ENCODE measurements around the gene KIAA1671. TPM values are rescaled to one million over a fixed set of nuclear protein-coding genes. Genes with fewer than 3 reads are reported as not detected.

The KIAA1671 gene
- polyA plus RNA-seq, 1 donor (not counting 4 experiments of a cell fraction or from before 2014, with no cell fraction given): 17.4 TPM

DNA sequence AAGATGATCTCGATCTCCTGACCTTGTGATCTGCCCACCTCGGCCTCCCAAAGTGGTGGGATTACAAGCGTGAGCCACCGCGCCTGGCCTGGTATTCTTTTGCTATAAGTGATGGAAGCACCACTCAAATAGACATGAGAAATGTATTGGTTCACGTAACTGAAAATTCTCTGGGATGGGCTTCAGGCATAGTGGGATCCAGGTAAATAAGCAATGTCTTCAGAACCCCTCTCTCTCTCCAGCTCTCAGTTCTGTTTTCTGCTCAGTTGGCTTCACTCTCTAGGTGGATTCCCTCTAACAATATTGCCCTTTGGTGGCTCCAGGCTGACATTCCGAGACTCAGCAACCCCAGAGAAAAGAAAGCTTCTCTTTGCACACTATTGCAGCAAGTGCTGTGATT is 5.1 kb upstream of the KIAA1671 start:
- no peak for TF ChIP-seq EZH2 (IDR thresholded peaks at IDR 0.05; ENCODE audit: low read length)
- TF ChIP-seq, protein P1, sequence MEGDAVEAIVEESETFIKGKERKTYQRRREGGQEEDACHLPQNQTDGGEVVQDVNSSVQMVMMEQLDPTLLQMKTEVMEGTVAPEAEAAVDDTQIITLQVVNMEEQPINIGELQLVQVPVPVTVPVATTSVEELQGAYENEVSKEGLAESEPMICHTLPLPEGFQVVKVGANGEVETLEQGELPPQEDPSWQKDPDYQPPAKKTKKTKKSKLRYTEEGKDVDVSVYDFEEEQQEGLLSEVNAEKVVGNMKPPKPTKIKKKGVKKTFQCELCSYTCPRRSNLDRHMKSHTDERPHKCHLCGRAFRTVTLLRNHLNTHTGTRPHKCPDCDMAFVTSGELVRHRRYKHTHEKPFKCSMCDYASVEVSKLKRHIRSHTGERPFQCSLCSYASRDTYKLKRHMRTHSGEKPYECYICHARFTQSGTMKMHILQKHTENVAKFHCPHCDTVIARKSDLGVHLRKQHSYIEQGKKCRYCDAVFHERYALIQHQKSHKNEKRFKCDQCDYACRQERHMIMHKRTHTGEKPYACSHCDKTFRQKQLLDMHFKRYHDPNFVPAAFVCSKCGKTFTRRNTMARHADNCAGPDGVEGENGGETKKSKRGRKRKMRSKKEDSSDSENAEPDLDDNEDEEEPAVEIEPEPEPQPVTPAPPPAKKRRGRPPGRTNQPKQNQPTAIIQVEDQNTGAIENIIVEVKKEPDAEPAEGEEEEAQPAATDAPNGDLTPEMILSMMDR (optimal IDR thresholded peaks at IDR 0.05 in 1 of 3, IDR thresholded peaks at IDR 0.05 in 1 of 3, conservative IDR thresholded peaks at IDR 0.05 in 1 of 3; ENCODE audit: extremely low read depth in 1 of 3, insufficient read depth in 2 of 3, low read length in 3 of 3): no peak
- Histone ChIP-seq H3K9me3 (ENCODE audit: control insufficient read depth, low read depth, low read length) (no peaks in the 10 kb centered on the region), H2AFZ (ENCODE audit: control insufficient read depth, low read length) (no peak overlapping the region), H3K4me1 (ENCODE audit: control insufficient read depth, extremely low read depth, insufficient read depth, low read length) (peaks cover 19% of the 10 kb centered on the region), H3K9ac (ENCODE audit: control insufficient read depth, extremely low read depth, insufficient read depth, low read length) (no peak overlapping the region), H3K4me3 (ENCODE audit: control insufficient read depth in 2 of 3, extremely low read depth in 1 of 3, insufficient read depth in 2 of 3, low read depth in 1 of 3, low read length in 3 of 3) (no peak overlapping the region), H3K4me2 (ENCODE audit: control insufficient read depth, extremely low read depth, insufficient read depth, low read depth, low read length) (no peak overlapping the region), H3K79me2 (ENCODE audit: control insufficient read depth, insufficient read depth, low read length) (no peaks in the 10 kb centered on the region), H3K36me3 (ENCODE audit: control insufficient read depth in 2 of 2, extremely low read depth in 1 of 2, insufficient read depth in 2 of 2, low read length in 2 of 2) (no peaks in the 10 kb centered on the region), H4K20me1 (ENCODE audit: control insufficient read depth, extremely low read depth, insufficient read depth, low read length) (peaks cover 2% of the 10 kb centered on the region), H3K9me1 (ENCODE audit: control insufficient read depth, extremely low read depth, insufficient read depth, low read length) (no peaks in the 10 kb centered on the region), H3K27me3 (ENCODE audit: control insufficient read depth, extremely low read depth, insufficient read depth, low read length) (no peaks in the 10 kb centered on the region), H3K27ac (ENCODE audit: control insufficient read depth, insufficient read depth, low read length) (no peak overlapping the region)
- no peak for DNase-seq (ENCODE audit: low read depth, low spot score)
- dilution Hi-C loops (cut with MboI; ENCODE audit: extremely low pct_ligation_motif_present, low sequenced_read_pairs): no loop called here
- no peak for FAIRE-seq

DNA sequence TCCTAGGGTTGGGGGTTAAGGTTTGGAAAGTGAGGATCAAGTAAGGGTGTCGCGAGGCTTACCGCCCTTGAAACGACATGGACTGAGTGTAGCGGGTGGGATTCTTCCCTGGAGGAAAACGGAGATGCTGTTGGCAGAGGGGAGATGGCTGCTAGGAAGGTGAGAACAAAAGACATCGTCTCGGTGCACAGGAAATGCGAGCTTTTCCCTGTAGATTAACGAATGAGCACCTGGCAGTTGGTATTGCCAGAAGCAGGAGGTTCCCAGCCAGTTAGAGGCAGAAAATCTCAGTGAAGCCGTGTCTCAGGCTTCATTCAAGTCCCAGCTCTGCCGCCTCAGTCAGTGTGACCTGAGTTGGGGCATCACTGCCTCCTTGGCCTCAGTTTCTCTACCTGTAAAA is 4.6 kb upstream of the KIAA1671 start:
- TF ChIP-seq EZH2 (IDR thresholded peaks at IDR 0.05; ENCODE audit: low read length): no peak
- TF ChIP-seq, protein P1 (optimal IDR thresholded peaks at IDR 0.05 in 1 of 3, IDR thresholded peaks at IDR 0.05 in 1 of 3, conservative IDR thresholded peaks at IDR 0.05 in 1 of 3; ENCODE audit: extremely low read depth in 1 of 3, insufficient read depth in 2 of 3, low read length in 3 of 3): no peak
- no peak overlapping the region for H3K4me3 ChIP-seq (ENCODE audit: control insufficient read depth in 2 of 3, extremely low read depth in 1 of 3, insufficient read depth in 2 of 3, low read depth in 1 of 3, low read length in 3 of 3)
- DNase-seq (ENCODE audit: low read depth, low spot score) (no peak), FAIRE-seq (peak; percentile 32)
- H3K79me2 ChIP-seq (ENCODE audit: control insufficient read depth, insufficient read depth, low read length): peaks cover under 1% of the 10 kb centered on the region
- peaks cover 19% of the 10 kb centered on the region for H3K4me1 ChIP-seq (ENCODE audit: control insufficient read depth, extremely low read depth, insufficient read depth, low read length)
- peaks cover 2% of the 10 kb centered on the region for H4K20me1 ChIP-seq (ENCODE audit: control insufficient read depth, extremely low read depth, insufficient read depth, low read length)
- no peak overlapping the region for H3K4me2 ChIP-seq (ENCODE audit: control insufficient read depth, extremely low read depth, insufficient read depth, low read depth, low read length)
- no peak overlapping the region for H3K9ac ChIP-seq (ENCODE audit: control insufficient read depth, extremely low read depth, insufficient read depth, low read length)
- dilution Hi-C loops (cut with MboI; ENCODE audit: extremely low pct_ligation_motif_present, low sequenced_read_pairs): no loop called here
- no peaks in the 10 kb centered on the region for H3K9me3 ChIP-seq (ENCODE audit: control insufficient read depth, low read depth, low read length)
- H3K36me3 ChIP-seq (ENCODE audit: control insufficient read depth in 2 of 2, extremely low read depth in 1 of 2, insufficient read depth in 2 of 2, low read length in 2 of 2): no peaks in the 10 kb centered on the region
- no peaks in the 10 kb centered on the region for H3K9me1 ChIP-seq (ENCODE audit: control insufficient read depth, extremely low read depth, insufficient read depth, low read length)
- H2AFZ ChIP-seq (ENCODE audit: control insufficient read depth, low read length): no peak overlapping the region
- no peaks in the 10 kb centered on the region for H3K27me3 ChIP-seq (ENCODE audit: control insufficient read depth, extremely low read depth, insufficient read depth, low read length)
- H3K27ac ChIP-seq (ENCODE audit: control insufficient read depth, insufficient read depth, low read length): no peak overlapping the region

All from keratinocyte (primary cell).